Prostate gland (tissue), 2 donors: Measurements from ENCODE around the gene ZNF598. TPM values are rescaled to one million over a fixed set of nuclear protein-coding genes. Genes with fewer than 3 reads are reported as not detected.

Experiments used
- DNase-seq: peaks from one replicate; pipeline ENCODE4 v3.0.0-alpha.2; 2019; ENCODE audit warnings: low spot score
- H3K27ac ChIP-seq, 2 donors: fragments of 200-600 bp; sonication (generic); 2 replicates each; pipeline ENCODE4 v1.5.1; 2017 to 2019
- H3K27me3 ChIP-seq: fragments of 200-600 bp; sonication (generic); replicated peaks from 2 replicates; pipeline ENCODE4 v1.5.1; 2019; ENCODE audit not compliant: insufficient read depth
- H3K36me3 ChIP-seq, 2 donors: fragments of 200-600 bp; sonication (generic); 1 replicate in 1 of 2; 2 replicates in 1 of 2; pipeline versions ENCODE4 v1.5.1 to v1.8.1; 2017 to 2019
- H3K4me1 ChIP-seq: fragments of 200-600 bp; sonication (generic); replicated peaks from 2 replicates; pipeline ENCODE4 v1.5.1; 2019
- H3K4me3 ChIP-seq, 2 donors: fragments of 200-600 bp; sonication (generic); 2 replicates each; pipeline ENCODE4 v1.5.1; 2017 to 2019
- H3K9me3 ChIP-seq: fragments of 200-600 bp; sonication (generic); 2 replicates; pipeline ENCODE4 v1.5.1; 2017
- CTCF ChIP-seq, 4 experiments: fragments of 200-600 bp in 2 of 4; fragments of 450-650 bp in 2 of 4; sonication (generic) in 2 of 4; IDR thresholded peaks; 1 replicate in 3 of 4; 2 replicates in 1 of 4; pipeline ENCODE4 v1.5.1; 2016 to 2019; ENCODE audit warnings: antibody characterized with exemption in 4 of 4, mild to moderate bottlenecking in 2 of 4, moderate library complexity in 2 of 4
- POLR2A ChIP-seq: fragments of 450-650 bp; IDR thresholded peaks from one replicate; pipeline ENCODE4 v1.6.1; 2016; ENCODE audit warnings: antibody characterized with exemption, mild to moderate bottlenecking
- POLR2AphosphoS5 ChIP-seq: sonication (generic); formaldehyde crosslinking; IDR thresholded peaks from one replicate; pipeline ENCODE4 v1.6.1; 2017; ENCODE audit warnings: antibody characterized with exemption
- WGBS: methylation state at CpG from one replicate; pipeline ENCODE4 v1.1.5; 2018; 5-methylcytosine and 5-hydroxymethylcytosine counted together
- intact Hi-C: fragments of 100-400 bp; cut with DNase I; formaldehyde crosslinking; loops from one replicate; pipeline ENCODE4 v1.14.2; 2022
- total RNA-seq, 2 donors: library from RNA; depleted of rRNA; stranded (reverse); fragments of >200 nt; gene quantifications; one replicate each; pipeline ENCODE4 v1.1.0, GENCODE V29; 2016

The ZNF598 gene
- total RNA-seq, 2 donors from 2014 or later = 30.7 to 74.3 TPM

GRCh38 chr16:2032285-2033056 is 22.9 kb upstream of the ZNF598 start:
- WGBS = 79% methylated on average over 15 of the region's 15 CpGs
- Histone ChIP-seq H3K27ac (peak overlapping the region; percentile 77 to 83), H3K9me3 (no peaks in the 10 kb centered on the region), H3K36me3 (no peaks in the 10 kb centered on the region), H3K4me3 (no peak overlapping the region), H3K4me1 (peaks cover 43% of the 10 kb centered on the region), H3K27me3 (no peaks in the 10 kb centered on the region)
- TF ChIP-seq POLR2AphosphoS5 = no peak
- intact Hi-C loops = no loop called here
- no peak for DNase-seq

- Histone ChIP-seq H3K27ac (peak overlapping the region; percentile 42 to 62), H3K9me3 (no peaks in the 10 kb centered on the region), H3K27me3 (no peaks in the 10 kb centered on the region), H3K4me3 (no peak overlapping the region), H3K36me3 (no peaks in the 10 kb centered on the region), H3K4me1 (peaks cover 36% of the 10 kb centered on the region)
- intact Hi-C loops = no loop called here
- no peak for DNase-seq
- WGBS = 58% methylated on average over 10 of the region's 11 CpGs
- TF ChIP-seq CTCF (IDR thresholded peaks at IDR 0.05) = no peak
- TF ChIP-seq POLR2AphosphoS5 = no peak
- no peak for TF ChIP-seq POLR2A
Measured at GRCh38 chr16:2031081-2031577, 21.5 kb upstream of the ZNF598 start.

GRCh38 chr16:2030036-2030435 is 20.4 kb upstream of the ZNF598 start:
- Histone ChIP-seq H3K36me3 (no peaks in the 10 kb centered on the region), H3K9me3 (no peaks in the 10 kb centered on the region), H3K27me3 (no peaks in the 10 kb centered on the region), H3K4me3 (no peak overlapping the region), H3K27ac (peak overlapping the region in 1 of 2 donors; percentile 62), H3K4me1 (peaks cover 25% of the 10 kb centered on the region)
- WGBS = 87% methylated on average over 11 of the region's 11 CpGs
- TF ChIP-seq CTCF (IDR thresholded peaks at IDR 0.05) = no peak
- intact Hi-C loops = no loop called here
- no peak for DNase-seq

GRCh38 chr16:2029350-2029749 is 19.7 kb upstream of the ZNF598 start:
- DNase-seq = no peak
- Histone ChIP-seq H3K4me3 (peak overlapping the region in 1 of 2 donors; percentile 86), H3K36me3 (no peaks in the 10 kb centered on the region), H3K4me1 (peaks cover 21% of the 10 kb centered on the region), H3K27ac (peak overlapping the region in 1 of 2 donors; percentile 82), H3K9me3 (no peaks in the 10 kb centered on the region), H3K27me3 (no peaks in the 10 kb centered on the region)
- intact Hi-C loops = loop anchor here (10.0 kb wide), 1 partner anchor 215 kb away; no protein-coding TSS in a partner anchor
- TF ChIP-seq CTCF (IDR thresholded peaks at IDR 0.05) (no peak), POLR2A (no peak), POLR2AphosphoS5 (no peak)
- WGBS = 85% methylated on average over 20 of the region's 22 CpGs

- H3K36me3 ChIP-seq = no peaks in the 10 kb centered on the region
- H3K27ac ChIP-seq = peak overlapping the region; percentile 72 to 82
- no peak for DNase-seq
- intact Hi-C loops = loop anchor here (10.0 kb wide), 1 partner anchor 216 kb away; no protein-coding TSS in a partner anchor
- H3K4me3 ChIP-seq = peak overlapping the region in 1 of 2 donors; percentile 86
- H3K9me3 ChIP-seq = no peaks in the 10 kb centered on the region
- peaks cover 17% of the 10 kb centered on the region for H3K4me1 ChIP-seq
- no peaks in the 10 kb centered on the region for H3K27me3 ChIP-seq
- TF ChIP-seq POLR2A = no peak
- TF ChIP-seq POLR2AphosphoS5 = no peak
- no peak for TF ChIP-seq CTCF (IDR thresholded peaks at IDR 0.05)
- 75% methylated on average over 18 of the region's 18 CpGs for WGBS
Measured at GRCh38 chr16:2028620-2029220, 19.1 kb upstream of the ZNF598 start.
